Activated T-cell treated with anti-CD3 and anti-CD28 coated beads, Interleukin-2, amount 50 U/mL, for 4 hours (primary cell): ENCODE results near the gene PIGQ. TPM values are rescaled to one million over a fixed set of nuclear protein-coding genes. Genes with fewer than 3 reads are reported as not detected.

Source experiments
- ATAC-seq, 2 donors: fragments of 200-7000 bp; cut with Tn5 transposase; one replicate each; pipeline ENCODE4 v1.10.0; 2021
- DNase-seq: peaks from one replicate; pipeline ENCODE4 v3.0.0-alpha.2; 2020
- H3K27me3 Mint-ChIP-seq: one replicate; pipeline ENCODE4 v1.8.0; 2021; ENCODE audit warnings: low read depth, mixed read lengths
- H3K36me3 Mint-ChIP-seq: one replicate; pipeline ENCODE4 v1.8.0; 2022; ENCODE audit warnings: mixed read lengths; ENCODE audit not compliant: insufficient read depth
- H3K4me1 Mint-ChIP-seq: one replicate; pipeline ENCODE4 v1.8.0; 2021; ENCODE audit warnings: low read depth, mixed read lengths
- H3K4me3 Mint-ChIP-seq: one replicate; pipeline ENCODE4 v1.8.0; 2021; ENCODE audit warnings: mild to moderate bottlenecking, moderate library complexity, mixed read lengths
- H3K9me3 Mint-ChIP-seq: one replicate; pipeline ENCODE4 v1.8.0; 2021; ENCODE audit warnings: mixed read lengths
- total RNA-seq, 3 donors: library from RNA; stranded (reverse); gene quantifications; one replicate each; pipeline ENCODE4 v1.2.1, GENCODE V29; 2021

Gene PIGQ
- total RNA-seq, 3 donors from 2014 or later = 45.0 to 47.8 (median 46.1) TPM

GRCh38 chr16:566475-567372 is 3.0 kb upstream of the PIGQ start, which contains the start of gene NHLRC4:
NHLRC4 (plus strand) TSS chr16:567005; CDS start chr16:568048, 1,043 bp downstream.
- H3K9me3 Mint-ChIP-seq = no peaks in the 10 kb centered on the region
- peak; percentile 24 for DNase-seq
- peak within 1 kb of the TSS; percentile 68 for H3K4me3 Mint-ChIP-seq
- H3K36me3 Mint-ChIP-seq = no peaks in the 10 kb centered on the region
- H3K4me1 Mint-ChIP-seq = peaks cover 24% of the 10 kb centered on the region
- peaks cover 4% of the 10 kb centered on the region for H3K27me3 Mint-ChIP-seq
- peak; percentile 20 to 22 for ATAC-seq

GRCh38 chr16:567373-568256 is 2.2 kb upstream of the PIGQ start:
- Mint-ChIP-seq H3K36me3 (no peaks in the 10 kb centered on the region), H3K4me3 (peak overlapping the region; percentile 68), H3K9me3 (no peaks in the 10 kb centered on the region), H3K27me3 (no peaks in the 10 kb centered on the region), H3K4me1 (peaks cover 29% of the 10 kb centered on the region)
- DNase-seq (no peak), ATAC-seq (no peak)

GRCh38 chr16:568401-569258 is 1.1 kb upstream of the PIGQ start:
- no peaks in the 10 kb centered on the region for H3K27me3 Mint-ChIP-seq
- no peaks in the 10 kb centered on the region for H3K36me3 Mint-ChIP-seq
- DNase-seq (no peak), ATAC-seq (no peak)
- H3K4me3 Mint-ChIP-seq = peak overlapping the region; percentile 84
- H3K9me3 Mint-ChIP-seq = no peaks in the 10 kb centered on the region
- H3K4me1 Mint-ChIP-seq = peaks cover 29% of the 10 kb centered on the region

GRCh38 chr16:572865-573650 is 3.3 kb downstream of the PIGQ start:
- Mint-ChIP-seq H3K4me3 (no peak overlapping the region), H3K36me3 (no peaks in the 10 kb centered on the region), H3K4me1 (peaks cover 20% of the 10 kb centered on the region), H3K9me3 (no peaks in the 10 kb centered on the region), H3K27me3 (no peaks in the 10 kb centered on the region)
- DNase-seq (no peak), ATAC-seq (no peak)

GRCh38 chr16:574021-574760 is 4.4 kb downstream of the PIGQ start:
- no peak for DNase-seq
- peaks cover 16% of the 10 kb centered on the region for H3K4me1 Mint-ChIP-seq
- H3K36me3 Mint-ChIP-seq = no peaks in the 10 kb centered on the region
- no peak for ATAC-seq
- no peak overlapping the region for H3K4me3 Mint-ChIP-seq
- no peaks in the 10 kb centered on the region for H3K27me3 Mint-ChIP-seq
- no peaks in the 10 kb centered on the region for H3K9me3 Mint-ChIP-seq

GRCh38 chr16:575354-576196 is 5.8 kb downstream of the PIGQ start:
- Mint-ChIP-seq H3K4me3 (no peak overlapping the region), H3K36me3 (no peaks in the 10 kb centered on the region), H3K9me3 (no peaks in the 10 kb centered on the region), H3K4me1 (peaks cover 13% of the 10 kb centered on the region), H3K27me3 (no peaks in the 10 kb centered on the region)
- DNase-seq (no peak), ATAC-seq (no peak)

- no peak overlapping the region for H3K4me3 Mint-ChIP-seq
- no peaks in the 10 kb centered on the region for H3K36me3 Mint-ChIP-seq
Measured at GRCh38 chr16:576197-576822, 6.5 kb downstream of the PIGQ start.

GRCh38 chr16:576823-577201 is 7.0 kb downstream of the PIGQ start:
- Mint-ChIP-seq H3K9me3 (no peaks in the 10 kb centered on the region), H3K4me3 (no peak overlapping the region), H3K27me3 (no peaks in the 10 kb centered on the region), H3K4me1 (peaks cover 4% of the 10 kb centered on the region), H3K36me3 (no peaks in the 10 kb centered on the region)
- no peak for ATAC-seq
- DNase-seq = no peak

More at GRCh38 chr16:576197-576822, 6.5 kb downstream of the PIGQ start:
- Mint-ChIP-seq H3K4me1 (peaks cover 9% of the 10 kb centered on the region), H3K9me3 (no peaks in the 10 kb centered on the region), H3K27me3 (no peaks in the 10 kb centered on the region)
- DNase-seq (no peak), ATAC-seq (no peak)

- Mint-ChIP-seq H3K9me3 (no peaks in the 10 kb centered on the region), H3K36me3 (no peaks in the 10 kb centered on the region), H3K4me1 (no peaks in the 10 kb centered on the region), H3K27me3 (no peaks in the 10 kb centered on the region), H3K4me3 (no peak overlapping the region)
- no peak for DNase-seq
- ATAC-seq = no peak
Measured at GRCh38 chr16:577796-578195, 8.0 kb downstream of the PIGQ start.

- Mint-ChIP-seq H3K36me3 (no peaks in the 10 kb centered on the region), H3K4me1 (no peaks in the 10 kb centered on the region), H3K4me3 (no peak overlapping the region), H3K9me3 (no peaks in the 10 kb centered on the region), H3K27me3 (no peaks in the 10 kb centered on the region)
- DNase-seq (no peak), ATAC-seq (no peak)
Measured at GRCh38 chr16:578232-578869, 8.6 kb downstream of the PIGQ start.

GRCh38 chr16:578870-579405 is 9.2 kb downstream of the PIGQ start:
- peak; percentile 82 to 90 for ATAC-seq
- no peaks in the 10 kb centered on the region for H3K27me3 Mint-ChIP-seq
- DNase-seq = peak; percentile 46
- peak overlapping the region; percentile 29 for H3K4me3 Mint-ChIP-seq
- H3K36me3 Mint-ChIP-seq = no peaks in the 10 kb centered on the region
- H3K9me3 Mint-ChIP-seq = no peaks in the 10 kb centered on the region
- H3K4me1 Mint-ChIP-seq = no peaks in the 10 kb centered on the region
